ENCODE data around the gene TMEM37.

The TMEM37 gene

DNA sequence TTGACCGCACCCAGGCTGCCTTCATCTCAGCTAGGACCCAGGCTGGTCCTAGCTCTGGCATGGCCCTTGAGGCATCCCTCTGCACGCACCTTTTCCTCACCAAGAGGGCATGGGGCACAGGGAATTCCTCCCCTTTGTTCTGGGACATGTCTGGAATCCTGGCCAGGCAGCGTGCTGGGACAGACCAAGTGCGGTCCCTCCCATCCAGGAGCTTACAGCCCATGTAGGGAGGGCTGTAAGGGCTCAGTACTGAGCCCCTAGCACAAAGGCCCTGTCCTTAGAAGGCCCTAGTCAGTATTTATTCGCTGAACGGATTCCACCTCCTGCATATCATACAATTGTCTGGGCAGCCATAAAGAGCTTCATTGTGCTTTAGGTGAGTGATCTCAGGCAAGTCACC, 3.0 kb downstream of the TMEM37 start:
- DNase-seq = no peak

DNA sequence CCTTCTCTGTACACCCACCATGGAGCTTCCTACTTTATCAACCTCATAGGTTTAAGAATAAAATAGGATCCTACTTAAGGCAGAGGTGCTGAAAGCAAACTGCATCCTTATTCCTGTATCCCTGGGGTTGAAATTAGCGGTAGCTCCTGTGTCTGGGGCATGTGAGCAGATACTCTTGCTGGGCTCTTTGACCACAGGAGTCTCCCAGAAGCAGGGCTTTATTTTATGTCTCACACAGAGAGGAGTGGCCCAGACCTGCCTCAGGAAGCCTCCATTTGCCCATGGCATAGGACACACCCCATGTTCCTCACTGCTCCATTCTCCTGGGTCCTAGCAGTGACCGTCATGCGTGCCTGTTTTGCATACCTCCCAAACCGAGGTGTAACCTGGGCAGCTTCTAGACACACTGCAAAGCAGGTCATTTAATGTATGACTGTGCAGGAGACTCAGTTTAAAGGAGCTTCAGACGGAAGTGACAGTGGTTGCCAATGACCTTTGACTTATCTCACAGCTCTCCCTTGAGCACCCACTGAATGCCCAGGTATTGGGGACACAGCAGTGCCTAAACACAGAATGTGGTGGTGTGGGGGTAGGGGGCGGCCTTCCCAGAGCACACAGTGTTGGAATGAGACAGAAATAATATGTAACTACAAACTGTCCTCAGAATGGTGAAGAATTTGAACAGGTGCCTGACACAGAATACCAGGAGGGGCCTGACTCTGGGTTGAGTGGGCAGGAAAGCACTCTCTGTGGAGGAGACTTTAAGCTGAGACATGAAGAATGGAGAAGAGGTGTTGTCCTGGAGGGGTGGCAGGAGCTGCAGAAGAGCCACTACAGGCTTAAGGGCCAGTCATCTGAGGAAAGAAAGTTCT, 3.7 kb downstream of the TMEM37 start:
- DNase-seq = no peak

DNA sequence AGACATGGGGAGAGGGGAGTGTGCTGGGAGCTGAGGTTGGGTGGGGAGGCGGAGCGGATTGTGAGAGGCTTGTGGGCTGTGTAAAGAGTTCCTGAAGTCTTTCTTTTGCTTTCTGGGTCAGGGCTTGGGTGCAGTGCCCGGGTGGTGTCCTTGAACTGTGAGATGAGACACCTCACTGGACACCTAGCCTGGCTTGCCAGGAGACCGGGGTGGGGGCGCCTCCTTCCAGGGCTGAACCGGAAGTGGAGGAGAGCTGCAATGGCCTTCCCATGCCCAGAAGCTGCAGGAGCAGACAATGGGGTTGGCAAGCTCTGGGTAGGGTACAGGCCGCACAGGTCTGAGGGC, 4.3 kb downstream of the TMEM37 start:
- no peak for DNase-seq

- no peak for DNase-seq
Observed at GRCh38 chr2:119436993-119437772, 5.5 kb downstream of the TMEM37 start.

DNA sequence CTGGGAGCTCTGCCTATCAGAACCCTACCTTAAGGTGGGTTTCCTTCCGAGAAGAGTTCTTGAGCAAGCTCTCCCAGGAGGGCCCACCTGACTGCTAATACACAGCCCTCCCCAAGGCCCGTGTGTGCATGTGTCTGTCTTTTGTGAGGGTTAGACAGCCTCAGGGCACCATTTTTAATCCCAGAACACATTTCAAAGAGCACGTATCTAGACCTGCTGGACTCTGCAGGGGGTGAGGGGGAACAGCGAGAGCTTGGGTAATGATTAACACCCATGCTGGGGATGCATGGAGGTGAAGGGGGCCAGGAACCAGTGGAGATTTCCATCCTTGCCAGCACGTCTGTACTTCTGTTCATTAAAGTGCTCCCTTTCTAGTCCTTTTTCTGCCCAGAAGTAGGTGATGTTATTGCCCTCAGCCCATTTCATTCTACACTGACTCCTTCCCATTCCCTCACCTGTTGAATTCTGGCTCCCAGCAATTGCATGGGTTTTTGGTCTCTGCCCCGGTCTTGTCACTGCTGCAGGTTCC, 6.5 kb downstream of the TMEM37 start:
- DNase-seq = no peak

- no peak for DNase-seq
Observed at GRCh38 chr2:119438726-119439284, 7.2 kb downstream of the TMEM37 start.

- no peak for DNase-seq
Observed at GRCh38 chr2:119439574-119440500, 8.2 kb downstream of the TMEM37 start.

DNA sequence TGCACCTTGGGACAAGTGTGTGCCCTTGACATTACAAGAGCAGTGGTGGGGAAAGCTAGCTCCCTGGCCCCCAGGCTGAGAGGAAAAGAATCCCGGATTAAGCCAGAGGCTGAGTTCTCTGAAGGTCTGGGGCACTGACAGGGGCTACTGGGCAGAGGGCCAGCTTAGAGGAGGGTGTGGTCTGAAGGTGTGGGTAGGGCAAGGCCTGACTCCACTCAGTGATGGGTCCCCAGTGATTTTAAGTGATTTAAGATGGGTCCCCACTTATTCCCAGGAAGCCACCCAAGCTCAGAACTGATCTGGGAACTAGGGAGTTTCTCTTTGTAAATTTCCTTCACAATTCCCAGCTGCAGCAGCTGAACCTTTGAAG, 8.8 kb downstream of the TMEM37 start:
- no peak for DNase-seq

DNA sequence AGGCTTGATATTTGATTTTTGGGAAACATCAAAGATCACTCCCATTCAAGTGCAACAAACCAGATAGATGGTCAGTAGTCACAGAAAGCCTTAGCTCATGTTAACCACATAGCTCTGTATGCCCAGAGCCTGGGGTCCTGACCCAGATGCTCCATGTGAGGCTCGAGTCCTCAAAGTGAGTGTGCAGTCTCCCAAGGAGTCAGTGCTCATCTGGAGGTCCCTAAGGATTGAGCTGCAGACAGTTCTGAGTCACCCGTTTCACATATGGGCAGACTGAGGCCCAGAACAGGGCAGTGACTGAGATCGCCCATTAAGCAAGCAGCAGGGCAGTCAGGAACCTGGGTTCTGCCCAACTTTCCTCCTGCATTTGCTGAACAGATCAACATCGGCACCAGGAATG, 9.2 kb downstream of the TMEM37 start:
- no peak for DNase-seq

DNA sequence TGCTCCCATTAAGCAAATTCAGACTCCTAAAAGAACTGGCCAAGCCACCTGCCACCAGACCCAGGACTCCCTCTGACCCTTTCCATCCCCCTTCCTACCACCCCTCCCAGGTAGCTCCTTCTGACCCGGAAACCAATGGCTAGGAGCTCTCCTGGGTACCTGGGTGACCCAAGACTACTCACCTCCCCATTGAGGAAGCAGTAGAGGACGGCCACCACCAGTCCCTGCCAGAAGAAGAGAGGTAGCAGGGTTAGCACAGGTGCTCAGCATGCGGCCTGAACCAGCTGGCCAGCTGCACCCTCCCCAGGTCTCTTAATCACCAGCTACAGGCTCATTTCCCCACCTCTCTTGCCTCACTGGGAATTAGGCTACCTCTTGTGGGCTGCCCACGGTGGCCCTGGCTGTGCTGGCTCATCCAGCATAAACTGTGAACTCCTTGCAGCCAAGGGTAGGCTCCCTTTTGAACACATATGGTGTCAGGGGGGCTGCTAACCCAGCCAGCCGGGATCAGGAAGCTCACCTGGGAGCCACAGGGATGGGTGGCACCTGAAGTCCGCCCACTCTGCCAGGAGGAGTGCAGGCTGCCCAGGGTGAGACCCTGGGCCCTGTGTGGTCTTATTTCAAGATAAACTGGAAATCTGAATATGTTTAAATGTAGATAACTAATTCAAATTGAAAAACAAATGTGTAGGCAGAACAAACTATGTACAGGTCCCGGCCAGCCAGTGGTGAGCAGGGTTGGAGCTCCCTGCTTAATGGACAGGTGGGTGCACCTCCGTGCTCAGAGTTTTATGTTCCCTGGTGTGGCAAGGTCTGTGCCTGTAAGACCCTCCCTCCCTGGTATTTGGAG, 9.9 kb downstream of the TMEM37 start:
- no peak for DNase-seq

GRCh38 chr2:119442226-119442619, 10.6 kb downstream of the TMEM37 start:
- DNase-seq = no peak

GRCh38 chr2:119442850-119443249, 11.2 kb downstream of the TMEM37 start:
- DNase-seq = no peak

GRCh38 chr2:119446037-119446436, 14.4 kb downstream of the TMEM37 start:
- DNase-seq = no peak

DNA sequence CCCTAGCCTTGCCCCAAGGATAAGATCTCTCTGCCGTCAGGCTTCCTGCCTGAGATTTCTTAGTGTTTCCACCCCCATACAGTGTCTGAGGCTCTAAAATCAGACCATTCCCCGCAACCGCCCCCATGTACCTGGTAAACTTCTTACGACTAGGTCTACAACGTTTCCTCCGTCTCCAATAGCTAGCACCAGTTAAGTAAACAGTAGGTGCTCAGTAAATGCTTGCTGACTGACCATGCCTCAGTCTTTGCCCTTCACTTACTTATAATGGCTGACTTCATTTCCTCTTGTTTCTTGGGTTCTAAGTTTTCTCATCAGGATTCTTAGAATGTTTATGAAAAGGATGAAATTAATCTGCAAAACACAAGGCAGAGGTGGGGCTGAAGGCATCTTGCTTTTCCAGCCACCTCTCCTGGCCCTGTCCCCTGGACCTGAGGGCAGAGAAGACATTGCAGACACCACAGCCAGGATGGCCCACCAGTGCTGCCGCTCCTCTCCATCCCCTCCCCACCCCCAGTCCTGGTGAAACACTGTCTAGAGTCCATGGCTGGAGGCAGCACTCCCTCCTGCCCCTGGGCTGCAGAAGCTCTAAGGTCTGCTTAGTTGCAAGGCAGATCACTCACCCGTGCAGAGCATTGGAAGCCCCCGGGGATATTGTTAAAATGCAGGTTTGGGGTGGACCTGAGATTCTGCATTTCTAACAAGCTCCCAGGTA, 16.9 kb downstream of the TMEM37 start:
- no peak for DNase-seq

DNA sequence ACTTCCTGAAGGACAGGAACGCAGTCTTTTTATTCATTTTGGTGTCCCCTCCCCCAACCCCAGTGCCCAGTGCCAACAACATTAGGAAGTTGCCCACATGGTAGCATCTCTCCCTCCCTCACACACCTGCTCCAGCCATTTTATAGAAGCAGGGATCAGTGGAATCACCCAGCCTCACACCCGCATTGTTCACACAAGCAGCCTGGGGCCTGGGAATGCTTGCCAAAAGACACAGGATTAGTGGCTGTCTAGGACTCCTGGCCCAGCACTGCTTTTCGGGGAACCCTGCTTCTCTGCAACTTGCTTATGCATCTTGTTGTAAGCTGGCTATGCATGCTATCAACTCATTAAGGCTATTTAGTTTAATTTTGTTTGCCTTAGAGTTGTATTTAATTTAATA, 17.9 kb downstream of the TMEM37 start:
- DNase-seq = no peak

DNA sequence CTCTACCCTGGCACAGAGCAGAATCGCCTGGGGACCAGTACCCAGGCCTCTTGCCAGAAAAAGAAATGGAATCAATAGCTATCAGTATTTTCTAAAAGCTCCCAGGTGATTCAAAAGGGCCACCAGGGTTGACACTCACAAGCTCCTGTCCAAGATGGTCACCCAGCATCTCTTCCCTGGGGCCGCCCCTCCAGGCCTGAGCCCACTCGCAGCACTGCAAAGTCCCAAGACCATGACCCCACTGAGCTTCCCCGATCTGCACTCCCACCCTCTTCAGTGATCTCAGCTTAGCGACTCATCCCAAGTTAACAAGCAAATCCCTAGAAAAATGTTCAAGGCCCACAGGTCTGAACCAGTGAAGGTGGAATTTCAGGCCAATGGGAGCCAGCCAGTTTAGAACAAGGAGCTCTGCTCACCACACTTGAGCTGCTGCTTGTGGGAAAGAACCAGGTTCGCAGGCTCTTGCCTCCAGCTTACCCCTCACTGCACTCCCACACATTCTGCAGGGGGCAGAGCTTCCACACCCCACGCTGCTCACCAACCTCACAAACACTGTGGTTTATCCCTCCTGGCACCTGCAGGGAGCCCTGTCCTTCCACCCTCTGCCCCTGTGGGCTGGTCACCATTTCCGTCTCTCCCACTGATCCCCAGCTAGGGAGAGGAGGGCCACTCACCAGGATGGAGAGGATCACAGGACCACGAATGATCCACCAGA, 19.8 kb downstream of the TMEM37 start:
- DNase-seq = no peak

DNA sequence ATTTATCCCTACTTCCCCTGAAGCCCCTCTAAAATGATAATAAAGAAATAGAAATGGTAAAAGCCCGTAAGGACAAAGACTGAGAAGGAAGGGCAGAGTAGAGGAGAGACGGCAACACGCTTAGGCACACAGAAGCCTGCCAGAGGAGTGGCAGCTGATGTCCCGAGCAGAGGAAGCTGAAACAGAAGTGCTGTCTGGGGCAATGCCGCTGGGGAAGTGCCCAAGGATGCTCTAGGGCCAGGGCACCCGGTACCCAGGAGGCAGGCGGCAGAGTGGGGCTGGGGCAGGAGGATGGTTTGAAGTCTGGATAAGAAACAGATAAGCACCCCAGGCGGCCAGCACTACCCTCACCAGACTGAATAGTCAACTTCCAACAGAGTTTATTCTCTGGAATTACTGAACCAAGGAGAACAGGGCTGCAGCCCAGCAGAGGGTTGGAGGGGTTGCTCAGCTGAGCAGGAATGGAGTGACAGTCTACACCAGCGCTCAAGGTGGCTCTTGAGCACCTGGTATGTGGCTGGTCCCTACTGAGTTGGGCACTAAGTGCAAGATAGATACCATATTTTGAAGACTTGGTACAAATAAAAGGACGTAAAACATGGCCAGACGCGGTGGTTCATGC, 22.4 kb downstream of the TMEM37 start:
- no peak for DNase-seq

- no peak for DNase-seq
Observed at GRCh38 chr2:119455066-119455718, 23.5 kb downstream of the TMEM37 start.

DNA sequence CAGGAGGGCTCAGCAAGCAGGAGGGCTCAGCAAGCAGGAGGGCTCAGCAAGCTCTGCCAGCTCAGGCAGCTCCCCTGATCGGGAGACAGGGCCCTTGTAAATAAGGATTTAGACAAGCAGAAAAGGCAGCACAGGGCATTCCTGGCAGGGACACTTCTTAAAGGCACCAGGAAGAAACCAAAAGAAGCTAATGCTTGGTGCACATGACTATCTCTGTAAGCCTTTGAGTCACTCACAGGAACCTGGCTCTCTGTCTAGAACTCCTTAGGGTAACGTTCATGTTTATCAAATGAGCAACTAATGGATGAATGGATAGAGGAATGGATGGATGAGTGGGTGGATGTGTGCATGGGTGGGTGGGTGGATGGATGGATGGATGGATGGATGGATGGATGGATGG, 28.4 kb downstream of the TMEM37 start:
- no peak for DNase-seq

Measured in DMS 273 treated with DMSO at 0.1 percent for 48 hours (cell line).